Measurements from ENCODE around the gene TXNDC17. TPM values are rescaled to one million over a fixed set of nuclear protein-coding genes. Genes with fewer than 3 reads are reported as not detected.
"Not testable (repeated sequence)": the region's sequence is repeated elsewhere in the genome, so short reads cannot be mapped to it uniquely, and the experiment has no call there.

TXNDC17 gene
- total RNA-seq, 1 experiment from 2014 or later, result 114 TPM

GRCh38 chr17:6660805-6661463, 20.1 kb downstream of the TXNDC17 start:
- Histone ChIP-seq H2AFZ (no peak overlapping the region), H3K9me3 (ENCODE audit: insufficient read depth, low read depth) (no peaks in the 10 kb centered on the region), H3F3A (ENCODE audit: insufficient read depth, low read depth) (0 out of 2 replicates have a peak, but pooled peaks cover 6% of the 10 kb centered on the region), H3K27me3 (ENCODE audit: insufficient read depth, low read depth) (no peaks in the 10 kb centered on the region), H3K36me3 (ENCODE audit: low read depth) (no peaks in the 10 kb centered on the region), H3K9me2 (ENCODE audit: insufficient read depth) (no peaks in the 10 kb centered on the region), H3K79me2 (ENCODE audit: low read depth) (no peaks in the 10 kb centered on the region), H4K20me1 (ENCODE audit: insufficient read depth) (no peaks in the 10 kb centered on the region), H3K4me2 (no peak overlapping the region), H3K4me1 (replicated peaks; ENCODE audit: insufficient read depth) (peaks cover 9% of the 10 kb centered on the region), H3K27ac (no peak overlapping the region), H3K4me3 (no peak overlapping the region)
- intact Hi-C loops (cut with micrococcal nuclease; ENCODE audit: unreplicated experiment), result no loop called here
- POLR2A ChIA-PET (ENCODE audit: unreplicated experiment), result no interaction called here
- no TSS peak for BruUV-seq (replicated peaks)
- no peak for DNase-seq
- TF ChIP-seq CTCF (conservative IDR thresholded peaks at IDR 0.05) (no peak), EZH2 (IDR thresholded peaks at IDR 0.05; ENCODE audit: low read depth) (no peak)
- CTCF ChIA-PET, result interaction anchor here (1.0 kb wide), 1 partner anchor 360 kb away, joined by 6 read pairs; no protein-coding TSS in a partner anchor

- no peaks in the 10 kb centered on the region for H3K27me3 ChIP-seq (ENCODE audit: insufficient read depth, low read depth)
- H3K4me1 ChIP-seq (replicated peaks; ENCODE audit: insufficient read depth), result peaks cover 13% of the 10 kb centered on the region
- intact Hi-C loops (cut with micrococcal nuclease; ENCODE audit: unreplicated experiment), result no loop called here
- DNase-seq, result no peak
- H3K4me2 ChIP-seq, result no peak overlapping the region
- CTCF ChIA-PET, result interaction anchor here (1.0 kb wide), 1 partner anchor 359 kb away, joined by 6 read pairs; no protein-coding TSS in a partner anchor
- H3K79me2 ChIP-seq (ENCODE audit: low read depth), result no peaks in the 10 kb centered on the region
- no peaks in the 10 kb centered on the region for H3K9me2 ChIP-seq (ENCODE audit: insufficient read depth)
- H3F3A ChIP-seq (ENCODE audit: insufficient read depth, low read depth), result peaks cover 7% of the 10 kb centered on the region; the same call in 1 of the 2 replicates
- TF ChIP-seq CTCF (conservative IDR thresholded peaks at IDR 0.05) (no peak), EZH2 (IDR thresholded peaks at IDR 0.05; ENCODE audit: low read depth) (no peak)
- POLR2A ChIA-PET (ENCODE audit: unreplicated experiment), result no interaction called here
- BruUV-seq (replicated peaks), result no TSS peak
- no peak overlapping the region for H3K27ac ChIP-seq
- H4K20me1 ChIP-seq (ENCODE audit: insufficient read depth), result no peaks in the 10 kb centered on the region
- no peaks in the 10 kb centered on the region for H3K36me3 ChIP-seq (ENCODE audit: low read depth)
- H2AFZ ChIP-seq, result no peak overlapping the region
- H3K9me3 ChIP-seq (ENCODE audit: insufficient read depth, low read depth), result no peaks in the 10 kb centered on the region
- H3K4me3 ChIP-seq, result no peak overlapping the region
These were observed 20.6 kb downstream of the TXNDC17 start for GRCh38 chr17:6661464-6661848.

GRCh38 chr17:6663200-6663599, 22.3 kb downstream of the TXNDC17 start:
- intact Hi-C loops (cut with micrococcal nuclease; ENCODE audit: unreplicated experiment); H3K27me3 ChIP-seq (ENCODE audit: insufficient read depth, low read depth); H3K27ac ChIP-seq; POLR2A ChIA-PET (ENCODE audit: unreplicated experiment); H3K9me3 ChIP-seq (ENCODE audit: insufficient read depth, low read depth); H3K9me2 ChIP-seq (ENCODE audit: insufficient read depth); CTCF ChIA-PET; H3K4me3 ChIP-seq; H3K79me2 ChIP-seq (ENCODE audit: low read depth); DNase-seq; H3K36me3 ChIP-seq (ENCODE audit: low read depth); H3K4me1 ChIP-seq (replicated peaks; ENCODE audit: insufficient read depth); H3K4me2 ChIP-seq; BruUV-seq (replicated peaks); H4K20me1 ChIP-seq (ENCODE audit: insufficient read depth); H2AFZ ChIP-seq: not testable (repeated sequence)
- H3F3A ChIP-seq (ENCODE audit: insufficient read depth, low read depth), result peaks cover 15% of the 10 kb centered on the region; the same call in 1 of the 2 replicates

Data from PC-9 (cell line).